Keratinocyte (primary cell): ENCODE results near the gene DDX41. TPM values are rescaled to one million over a fixed set of nuclear protein-coding genes. Genes with fewer than 3 reads are reported as not detected.
A peak's percentile ranks its signal among the peaks of the same experiment; 100 is the strongest.

Source experiments
- DNase-seq: peaks from one replicate; pipeline ENCODE4 v3.0.0-alpha.2; 2011; ENCODE audit warnings: low read depth, missing footprints, low spot score
- FAIRE-seq: peaks from 2 replicates; lab custom pipeline; 2011; peaks lifted over from hg19 to GRCh38; lab: Jason Lieb, UNC
- H2AFZ ChIP-seq: 2 replicates; pipeline ENCODE4 v1.6.0; 2012; ENCODE audit warnings: low read length, control low read depth, inconsistent platforms; ENCODE audit not compliant: control insufficient read depth
- H3K27ac ChIP-seq: 2 replicates; pipeline ENCODE4 v1.5.1; 2011; ENCODE audit warnings: low read length; ENCODE audit not compliant: control insufficient read depth, insufficient read depth
- H3K27me3 ChIP-seq: 3 replicates; pipeline ENCODE4 v1.6.0; 2011; ENCODE audit warnings: low read length; ENCODE audit not compliant: control insufficient read depth, insufficient read depth; ENCODE audit errors: extremely low read depth
- H3K36me3 ChIP-seq, 2 experiments: 2 replicates in 1 of 2; 3 replicates in 1 of 2; pipeline ENCODE4 v1.5.1; 2011; ENCODE audit warnings: low read length in 2 of 2, mild to moderate bottlenecking in 1 of 2; ENCODE audit not compliant: control insufficient read depth in 2 of 2, insufficient read depth in 2 of 2; ENCODE audit errors: extremely low read depth in 1 of 2
- H3K4me1 ChIP-seq: 3 replicates; pipeline ENCODE4 v1.5.1; 2011; ENCODE audit warnings: low read length; ENCODE audit not compliant: control insufficient read depth, insufficient read depth; ENCODE audit errors: extremely low read depth
- H3K4me2 ChIP-seq: 3 replicates; pipeline ENCODE4 v1.6.0; 2011; ENCODE audit warnings: low read depth, low read length; ENCODE audit not compliant: control insufficient read depth, insufficient read depth; ENCODE audit errors: extremely low read depth
- H3K4me3 ChIP-seq, 3 experiments: fragments of 200-600 bp in 1 of 3; sonication (generic) in 1 of 3; 2 replicates in 2 of 3; 3 replicates in 1 of 3; pipeline ENCODE4 v1.5.1; 2011 to 2016; ENCODE audit warnings: low read length in 3 of 3, mild to moderate bottlenecking in 3 of 3, control low read depth in 2 of 3, inconsistent platforms in 1 of 3, low read depth in 1 of 3, mixed read lengths in 1 of 3, mixed run types in 1 of 3, moderate library complexity in 1 of 3; ENCODE audit not compliant: control insufficient read depth in 2 of 3, insufficient read depth in 2 of 3; ENCODE audit errors: extremely low read depth in 1 of 3
- H3K79me2 ChIP-seq: 2 replicates; pipeline ENCODE4 v1.6.0; 2012; ENCODE audit warnings: low read length; ENCODE audit not compliant: control insufficient read depth, insufficient read depth
- H3K9ac ChIP-seq: 3 replicates; pipeline ENCODE4 v1.6.0; 2011; ENCODE audit warnings: low read length; ENCODE audit not compliant: control insufficient read depth, insufficient read depth; ENCODE audit errors: extremely low read depth
- H3K9me1 ChIP-seq: 3 replicates; pipeline ENCODE4 v1.6.0; 2011; ENCODE audit warnings: low read length; ENCODE audit not compliant: control insufficient read depth, insufficient read depth; ENCODE audit errors: extremely low read depth
- H3K9me3 ChIP-seq: 2 replicates; pipeline ENCODE4 v1.5.1; 2012; ENCODE audit warnings: low read depth, low read length; ENCODE audit not compliant: control insufficient read depth
- H4K20me1 ChIP-seq: 3 replicates; pipeline ENCODE4 v1.6.0; 2011; ENCODE audit warnings: low read length; ENCODE audit not compliant: control insufficient read depth, insufficient read depth; ENCODE audit errors: extremely low read depth
- CTCF ChIP-seq, 3 experiments: IDR thresholded peaks in 1 of 3; conservative IDR thresholded peaks in 1 of 3; optimal IDR thresholded peaks in 1 of 3; 2 replicates in 2 of 3; 3 replicates in 1 of 3; pipeline versions ENCODE3 to v1.5.1; 2011; ENCODE audit warnings: low read length in 3 of 3, mild to moderate bottlenecking in 3 of 3, moderate library complexity in 2 of 3, control low read depth in 1 of 3, inconsistent platforms in 1 of 3; ENCODE audit not compliant: insufficient read depth in 2 of 3; ENCODE audit errors: extremely low read depth in 1 of 3
- EZH2 ChIP-seq: IDR thresholded peaks from one replicate; pipeline ENCODE4 v1.6.1; 2012; ENCODE audit warnings: inconsistent platforms, mild to moderate bottlenecking, low read length, moderate library complexity
- dilution Hi-C: fragments of 300-500 bp; cut with MboI; formaldehyde crosslinking; loops from one replicate; pipeline ENCODE4 v1.7.0; 2020; ENCODE audit warnings: low sequenced_read_pairs; ENCODE audit not compliant: extremely low pct_ligation_motif_present
- polyA plus RNA-seq, 5 experiments: library from polyadenylated mRNA; depleted of rRNA in 3 of 5; stranded (reverse) in 3 of 5; stranded (forward) in 1 of 5; unstranded in 1 of 5; fragments of >200 nt; gene quantifications; 1 replicate in 1 of 5; 2 replicates in 3 of 5; 3 replicates in 1 of 5; pipeline versions ENCODE4 v1.2.1 to v1.2.3, GENCODE V29; 2011 to 2012; ENCODE audit warnings: missing spikeins in 2 of 5, low read depth in 1 of 5, low replicate concordance in 1 of 5

DDX41 gene
- polyA plus RNA-seq, 1 donor (not counting 4 experiments of a cell fraction or from before 2014, with no cell fraction given): 71.3 TPM

GRCh38 chr5:177468329-177468684 lies 48.5 kb downstream of the DDX41 start:
- H3K4me3 ChIP-seq: no peak overlapping the region
- H3K27ac ChIP-seq: peak overlapping the region; percentile 18
- H3K9me3 ChIP-seq: no peaks in the 10 kb centered on the region
- peaks cover 23% of the 10 kb centered on the region for H3K79me2 ChIP-seq
- H3K4me2 ChIP-seq: peak overlapping the region; percentile 9
- no peak for TF ChIP-seq CTCF (optimal IDR thresholded peaks at IDR 0.05 in 1 of 3, IDR thresholded peaks at IDR 0.05 in 1 of 3, conservative IDR thresholded peaks at IDR 0.05 in 1 of 3; ENCODE audit: extremely low read depth in 1 of 3, insufficient read depth in 2 of 3, low read length in 3 of 3)
- TF ChIP-seq EZH2: no peak
- H4K20me1 ChIP-seq: peaks cover 16% of the 10 kb centered on the region
- FAIRE-seq (peak; percentile 77), DNase-seq (peak; percentile 86)
- peaks cover 12 to 19% of the 10 kb centered on the region in 2 experiments for H3K36me3 ChIP-seq
- no peak overlapping the region for H3K9ac ChIP-seq
- H3K9me1 ChIP-seq: peaks cover 10% of the 10 kb centered on the region
- H3K4me1 ChIP-seq: peaks cover 35% of the 10 kb centered on the region
- dilution Hi-C loops: no loop called here
- H3K27me3 ChIP-seq: no peaks in the 10 kb centered on the region
- no peak overlapping the region for H2AFZ ChIP-seq

- Histone ChIP-seq H3K9me1 (peaks cover 10% of the 10 kb centered on the region), H3K9me3 (no peaks in the 10 kb centered on the region), H3K36me3 (peaks cover 14 to 20% of the 10 kb centered on the region in 2 experiments), H3K4me2 (no peak overlapping the region), H3K9ac (no peak overlapping the region), H3K4me1 (peaks cover 35% of the 10 kb centered on the region), H3K27me3 (no peaks in the 10 kb centered on the region), H2AFZ (no peak overlapping the region), H3K79me2 (peaks cover 23% of the 10 kb centered on the region), H3K27ac (no peak overlapping the region), H3K4me3 (no peak overlapping the region), H4K20me1 (peaks cover 16% of the 10 kb centered on the region)
- FAIRE-seq (no peak), DNase-seq (no peak)
- TF ChIP-seq EZH2 (no peak), CTCF (optimal IDR thresholded peaks at IDR 0.05 in 1 of 3, IDR thresholded peaks at IDR 0.05 in 1 of 3, conservative IDR thresholded peaks at IDR 0.05 in 1 of 3; ENCODE audit: extremely low read depth in 1 of 3, insufficient read depth in 2 of 3, low read length in 3 of 3) (no peak)
- dilution Hi-C loops: no loop called here
These were observed 49.3 kb downstream of the DDX41 start for GRCh38 chr5:177467436-177467835.
